Fibroblast of peridontal ligament (primary cell): Measurements from ENCODE around the gene ASIC3.

Experiments used
- DNase-seq: peaks from one replicate; pipeline ENCODE4 v3.0.0-alpha.2; 2010; ENCODE audit errors: extremely low read depth

Gene ASIC3

GRCh38 chr7:151056666-151057505 is 8.6 kb downstream of the ASIC3 start:
- DNase-seq = no peak

- no peak for DNase-seq
These were observed 9.2 kb downstream of the ASIC3 start, which contains the start of gene CDK5 for GRCh38 chr7:151057506-151057988. Gene CDK5, minus strand, starts transcription at chr7:151057897. Its CDS starts 49 bp downstream, at chr7:151057848.

GRCh38 chr7:151057989-151058780 is 9.9 kb downstream of the ASIC3 start:
- peak; percentile 100 for DNase-seq

- peak; percentile 48 for DNase-seq
These were observed 10.5 kb downstream of the ASIC3 start for GRCh38 chr7:151058781-151059366.

GRCh38 chr7:151059367-151060112 is 11.2 kb downstream of the ASIC3 start, which contains the start of gene SLC4A2:
Gene SLC4A2, plus strand, starts transcription at chr7:151059589. Its CDS starts 2,399 bp downstream, at chr7:151061988.
- DNase-seq = peak; percentile 48

- no peak for DNase-seq
These were observed 11.7 kb downstream of the ASIC3 start for GRCh38 chr7:151060113-151060415.

- peak; percentile 12 for DNase-seq
These were observed 12.3 kb downstream of the ASIC3 start for GRCh38 chr7:151060416-151061212.

GRCh38 chr7:151061213-151062110 is 13.1 kb downstream of the ASIC3 start:
- no peak for DNase-seq

GRCh38 chr7:151062111-151062398 is 13.7 kb downstream of the ASIC3 start:
- DNase-seq = no peak

- peak; percentile 27 for DNase-seq
These were observed 14.3 kb downstream of the ASIC3 start for GRCh38 chr7:151062399-151063211.

- peak; percentile 46 for DNase-seq
These were observed 14.9 kb downstream of the ASIC3 start for GRCh38 chr7:151063212-151063561.

- DNase-seq = no peak
These were observed 16.1 kb downstream of the ASIC3 start for GRCh38 chr7:151064454-151064853.

- no peak for DNase-seq
These were observed 16.7 kb downstream of the ASIC3 start for GRCh38 chr7:151064993-151065392.

GRCh38 chr7:151065516-151065915 is 17.2 kb downstream of the ASIC3 start:
- DNase-seq = no peak

GRCh38 chr7:151066273-151066974 is 18.1 kb downstream of the ASIC3 start:
- DNase-seq = no peak

GRCh38 chr7:151068069-151068773 is 19.9 kb downstream of the ASIC3 start:
- no peak for DNase-seq

GRCh38 chr7:151069841-151070573 is 21.7 kb downstream of the ASIC3 start:
- no peak for DNase-seq
